H1 (cell line): Measurements from ENCODE around the gene LBR. TPM values are rescaled to one million over a fixed set of nuclear protein-coding genes. Genes with fewer than 3 reads are reported as not detected.

ENCODE experiments used
- CTCF ChIA-PET: fragments of 300-600 bp; sonication (Branson Sonifier 250); formaldehyde crosslinking; loops from one replicate; lab custom pipeline; 2021; ENCODE audit not compliant: partially characterized antibody; lab: Charles Lee
- POLR2A ChIA-PET: fragments of 300-600 bp; sonication (Branson Sonifier 250); formaldehyde crosslinking; loops from one replicate; lab custom pipeline; 2021; ENCODE audit warnings: inconsistent platforms; ENCODE audit not compliant: partially characterized antibody; lab: Charles Lee
- DNase-seq, 2 experiments: peaks; one replicate each; pipeline versions ENCODE4 v3.0.0 to v3.0.0-alpha.2; 2010 to 2022; ENCODE audit warnings: low spot score in 2 of 2, low read depth in 1 of 2, mixed read lengths in 1 of 2
- FAIRE-seq: peaks from 2 replicates; lab custom pipeline; 2011; peaks lifted over from hg19 to GRCh38; lab: Jason Lieb, UNC
- H2AFZ ChIP-seq: 2 replicates; pipeline ENCODE4 v1.8.1; 2012; ENCODE audit warnings: low read length, inconsistent platforms
- H2AK5ac ChIP-seq: 2 replicates; pipeline ENCODE4 v1.6.1; 2013; ENCODE audit warnings: low read depth, low read length
- H2BK120ac ChIP-seq: replicated peaks from 2 replicates; pipeline ENCODE3; 2013; ENCODE audit warnings: low read depth, low read length, inconsistent platforms
- H2BK12ac ChIP-seq: 2 replicates; pipeline ENCODE4 v1.6.1; 2013; ENCODE audit warnings: low read depth, low read length
- H2BK15ac ChIP-seq: 2 replicates; pipeline ENCODE4 v1.6.1; 2013; ENCODE audit warnings: low read length
- H2BK20ac ChIP-seq: 2 replicates; pipeline ENCODE4 v1.6.1; 2013; ENCODE audit warnings: low read length
- H2BK5ac ChIP-seq: 2 replicates; pipeline ENCODE4 v1.6.1; 2013; ENCODE audit warnings: low read depth, low read length
- H3K14ac ChIP-seq: 2 replicates; pipeline ENCODE4 v1.6.1; 2013; ENCODE audit warnings: inconsistent platforms; ENCODE audit not compliant: insufficient read length
- H3K18ac ChIP-seq: 2 replicates; pipeline ENCODE4 v1.6.1; 2013; ENCODE audit warnings: low read length; ENCODE audit errors: extremely low read depth
- H3K23ac ChIP-seq: 2 replicates; pipeline ENCODE4 v1.6.1; 2013; ENCODE audit warnings: inconsistent platforms; ENCODE audit not compliant: insufficient read length
- H3K23me2 ChIP-seq: 2 replicates; pipeline ENCODE4 v1.6.1; 2013; ENCODE audit warnings: low read depth, low read length
- H3K27ac ChIP-seq: 2 replicates; pipeline ENCODE4 v1.6.1; 2011; ENCODE audit warnings: low read depth, low read length, inconsistent platforms
- H3K27me3 ChIP-seq, 4 experiments: replicated peaks in 1 of 4; 1 replicate in 1 of 4; 2 replicates in 3 of 4; pipeline versions ENCODE4 v1.6.1 to v1.8.1; 2011 to 2013; ENCODE audit warnings: low read length in 3 of 4, mild to moderate bottlenecking in 3 of 4, inconsistent platforms in 2 of 4, mixed read lengths in 2 of 4, moderate library complexity in 1 of 4; ENCODE audit not compliant: control insufficient read depth in 3 of 4, insufficient read depth in 3 of 4; ENCODE audit errors: extremely low read depth in 1 of 4
- H3K36me3 ChIP-seq, 4 experiments: 2 replicates each; pipeline versions ENCODE4 v1.6.1 to v1.8.1; 2011 to 2013; ENCODE audit warnings: mild to moderate bottlenecking in 4 of 4, low read length in 3 of 4, moderate library complexity in 2 of 4, control low read depth in 1 of 4, inconsistent platforms in 1 of 4; ENCODE audit not compliant: insufficient read depth in 4 of 4, control insufficient read depth in 2 of 4
- H3K4ac ChIP-seq: replicated peaks from 2 replicates; pipeline ENCODE3; 2013; ENCODE audit warnings: low read length, low read depth, mixed read lengths, inconsistent platforms; ENCODE audit not compliant: insufficient read length
- H3K4me1 ChIP-seq, 4 experiments: replicated peaks in 1 of 4; 1 replicate in 1 of 4; 2 replicates in 3 of 4; pipeline versions ENCODE4 v1.6.1 to v1.8.1; 2011 to 2013; ENCODE audit warnings: low read length in 3 of 4, inconsistent platforms in 2 of 4, mixed read lengths in 1 of 4; ENCODE audit not compliant: insufficient read depth in 4 of 4, control insufficient read depth in 3 of 4
- H3K4me2 ChIP-seq, 2 experiments: 2 replicates each; pipeline versions ENCODE4 v1.6.1 to v1.8.1; 2011 to 2013; ENCODE audit warnings: low read depth in 2 of 2, low read length in 2 of 2, control low read depth in 1 of 2, inconsistent platforms in 1 of 2, mild to moderate bottlenecking in 1 of 2; ENCODE audit not compliant: insufficient read depth in 1 of 2
- H3K4me3 ChIP-seq, 4 experiments: fragments of 200-600, 300-600 bp in 1 of 4; sonication (generic), shearing (Covaris generic), sonication (Bioruptor Twin) in 1 of 4; 2 replicates each; pipeline versions ENCODE4 v1.5.1 to v1.8.1; 2011 to 2016; ENCODE audit warnings: low read length in 4 of 4, low read depth in 3 of 4, control low read depth in 2 of 4, inconsistent platforms in 2 of 4, mild to moderate bottlenecking in 2 of 4, mixed read lengths in 1 of 4, moderate library complexity in 1 of 4; ENCODE audit not compliant: insufficient read depth in 2 of 4; ENCODE audit errors: extremely low read depth in 1 of 4
- H3K56ac ChIP-seq: replicated peaks from 2 replicates; pipeline ENCODE3; 2013; ENCODE audit warnings: low read depth, mild to moderate bottlenecking, mixed read lengths, low read length, inconsistent platforms; ENCODE audit not compliant: insufficient read length
- H3K79me1 ChIP-seq: 2 replicates; pipeline ENCODE4 v1.6.1; 2013; ENCODE audit warnings: low read depth, low read length, control low read depth
- H3K79me2 ChIP-seq, 2 experiments: 2 replicates each; pipeline versions ENCODE4 v1.6.1 to v1.8.1; 2012 to 2013; ENCODE audit warnings: low read length in 2 of 2, mild to moderate bottlenecking in 2 of 2, inconsistent platforms in 1 of 2; ENCODE audit not compliant: insufficient read depth in 2 of 2, control insufficient read depth in 1 of 2
- H3K9ac ChIP-seq, 4 experiments: replicated peaks in 1 of 4; 1 replicate in 1 of 4; 2 replicates in 3 of 4; pipeline versions ENCODE4 v1.6.1 to v1.8.1; 2011 to 2013; ENCODE audit warnings: low read depth in 3 of 4, low read length in 3 of 4, control low read depth in 2 of 4, mild to moderate bottlenecking in 2 of 4, moderate library complexity in 2 of 4, inconsistent platforms in 1 of 4; ENCODE audit errors: extremely low read depth in 1 of 4
- H3K9me3 ChIP-seq, 2 experiments: 2 replicates each; pipeline versions ENCODE4 v1.6.1 to v1.8.1; 2012 to 2013; ENCODE audit warnings: mild to moderate bottlenecking in 2 of 2, moderate library complexity in 2 of 2, control low read depth in 1 of 2, inconsistent platforms in 1 of 2, low read depth in 1 of 2, low read length in 1 of 2, mixed read lengths in 1 of 2; ENCODE audit not compliant: insufficient read depth in 2 of 2
- H4K20me1 ChIP-seq, 2 experiments: replicated peaks in 1 of 2; 2 replicates each; pipeline versions ENCODE3 to v1.8.1; 2011 to 2013; ENCODE audit warnings: inconsistent platforms in 2 of 2, low read length in 2 of 2, mild to moderate bottlenecking in 1 of 2; ENCODE audit not compliant: insufficient read depth in 2 of 2, control insufficient read depth in 1 of 2
- H4K5ac ChIP-seq: 2 replicates; pipeline ENCODE4 v1.6.1; 2013; ENCODE audit warnings: low read length, low read depth, mixed read lengths, inconsistent platforms; ENCODE audit not compliant: insufficient read length
- H4K8ac ChIP-seq: 2 replicates; pipeline ENCODE4 v1.8.0; 2013; ENCODE audit warnings: mild to moderate bottlenecking, moderate library complexity, low read length, inconsistent platforms; ENCODE audit not compliant: insufficient read depth; ENCODE audit errors: extremely low read depth
- H4K91ac ChIP-seq: replicated peaks from 2 replicates; pipeline ENCODE3; 2013; ENCODE audit warnings: low read length, mixed read lengths, inconsistent platforms; ENCODE audit not compliant: insufficient read length
- CBX8 ChIP-seq: fragments of 300-800, 300-1000 bp; sonication (generic); IDR thresholded peaks from 2 replicates; pipeline ENCODE4 v1.7.1; 2016; ENCODE audit warnings: low read depth, low read length, borderline replicate concordance
- CREB1 ChIP-seq: IDR thresholded peaks from 2 replicates; pipeline ENCODE4 v1.6.1; 2012; ENCODE audit warnings: inconsistent platforms
- HDAC6 ChIP-seq: IDR thresholded peaks from one replicate; pipeline ENCODE4 v1.7.1; 2012; ENCODE audit warnings: low read depth, mild to moderate bottlenecking, inconsistent platforms, low read length, moderate library complexity
- POLR2A ChIP-seq, 2 experiments: IDR thresholded peaks; 1 replicate in 1 of 2; 2 replicates in 1 of 2; pipeline ENCODE4 v1.6.1; 2011; ENCODE audit warnings: low read depth in 2 of 2, low read length in 2 of 2, mild to moderate bottlenecking in 2 of 2; ENCODE audit errors: control extremely low read depth in 1 of 2
- SP2 ChIP-seq: IDR thresholded peaks from 2 replicates; pipeline ENCODE4 v1.6.1; 2012; ENCODE audit warnings: mild to moderate bottlenecking, low read length, inconsistent platforms
- SP4 ChIP-seq: IDR thresholded peaks from 2 replicates; pipeline ENCODE4 v1.6.1; 2012; ENCODE audit warnings: low read length, inconsistent platforms
- WGBS, 2 experiments: shearing (Covaris generic) in 1 of 2; methylation state at CpG; one replicate each; pipeline versions ENCODE4 v1.1.6 to v1.1.7; 2013 to 2015; ENCODE audit warnings: low lambda C conversion rate in 2 of 2, mixed read lengths in 2 of 2, inconsistent platforms in 1 of 2, low coverage in 1 of 2, missing lambda C conversion rate in 1 of 2; ENCODE audit not compliant: insufficient replicate concordance in 2 of 2, insufficient coverage in 1 of 2, insufficient read length in 1 of 2; ENCODE audit errors: extremely low coverage in 1 of 2, missing lambda C conversion rate in 1 of 2; 5-methylcytosine and 5-hydroxymethylcytosine counted together
- polyA plus RNA-seq, 7 experiments: library from polyadenylated mRNA; depleted of rRNA in 3 of 7; stranded (reverse) in 5 of 7; unstranded in 2 of 7; fragments of >200 nt in 5 of 7; fragments of 200-250 nt in 2 of 7; gene quantifications; 1 replicate in 5 of 7; 2 replicates in 1 of 7; 4 replicates in 1 of 7; pipeline versions ENCODE4 v1.2.1 to v1.2.3, GENCODE V29; 2011 to 2013; ENCODE audit warnings: missing spikeins in 2 of 7, mixed read lengths in 2 of 7
- total RNA-seq: library from RNA; stranded (reverse); fragmentation: NEBNext Ultra II Directional; extraction: Animal tissue kit (Norgen Biotek cat#: 25700); gene quantifications from 2 replicates; pipeline ENCODE4 v1.2.1, GENCODE V29; 2021
- TF ChIP-seq, protein P1 (sequence below): IDR thresholded peaks from 2 replicates; pipeline ENCODE4 v1.6.1; 2011; ENCODE audit warnings: low read depth, mild to moderate bottlenecking, low read length; ENCODE audit not compliant: insufficient read depth

The LBR gene
- total and polyA plus RNA-seq, 2 of the 8 experiments (the other 6 are each of a cell fraction or from before 2014, with no cell fraction given), result 32.1 to 89.8 TPM

DNA sequence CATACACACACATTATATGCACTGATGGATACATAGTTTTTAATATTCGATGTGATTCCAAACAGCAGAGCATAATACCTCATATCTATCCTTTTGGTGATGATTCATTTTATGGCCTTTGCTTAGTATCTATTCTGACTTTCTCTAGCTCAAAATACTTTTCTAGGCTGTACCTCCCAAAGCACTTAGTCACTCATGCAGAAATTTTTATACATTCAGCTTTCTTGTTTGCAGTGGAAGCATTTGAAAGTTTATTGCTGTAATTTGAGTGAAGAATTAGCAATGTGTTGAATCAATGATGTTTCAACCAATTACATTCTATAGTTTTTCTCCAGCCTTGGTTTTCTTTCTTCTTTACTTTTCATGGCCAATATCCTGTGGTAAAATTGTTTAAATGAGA is 66.7 kb downstream of the LBR start:
- H3K4me1 ChIP-seq, result no peaks in the 10 kb centered on the region
- no peak overlapping the region for H2BK20ac ChIP-seq
- no peak overlapping the region for H4K91ac ChIP-seq
- H2BK5ac ChIP-seq, result no peak overlapping the region
- H3K9me3 ChIP-seq, result no peaks in the 10 kb centered on the region
- H2AFZ ChIP-seq, result no peak overlapping the region
- no peak overlapping the region for H3K4ac ChIP-seq
- H2BK12ac ChIP-seq, result no peak overlapping the region
- H3K36me3 ChIP-seq, result no peaks in the 10 kb centered on the region
- 93% methylated on average over 1 of the region's 1 CpG; no CpG with 5 or more reads in 1 of the 2 experiments for WGBS, 2 experiments
- no peak overlapping the region for H3K14ac ChIP-seq
- CTCF ChIA-PET, result no interaction called here
- peaks cover 4 to 12% (median 6%) of the 10 kb centered on the region in 4 experiments; a peak in 5 of 7 replicates for H3K27me3 ChIP-seq
- no peaks in the 10 kb centered on the region for H3K23me2 ChIP-seq
- FAIRE-seq (no peak), DNase-seq (no peak)
- no peak overlapping the region for H2BK15ac ChIP-seq
- H3K23ac ChIP-seq, result no peak overlapping the region
- no peak overlapping the region for H3K9ac ChIP-seq
- no peak overlapping the region for H3K4me3 ChIP-seq
- no peaks in the 10 kb centered on the region for H3K79me1 ChIP-seq
- no peak overlapping the region for H3K56ac ChIP-seq
- no peak overlapping the region for H3K27ac ChIP-seq
- TF ChIP-seq, protein P1, sequence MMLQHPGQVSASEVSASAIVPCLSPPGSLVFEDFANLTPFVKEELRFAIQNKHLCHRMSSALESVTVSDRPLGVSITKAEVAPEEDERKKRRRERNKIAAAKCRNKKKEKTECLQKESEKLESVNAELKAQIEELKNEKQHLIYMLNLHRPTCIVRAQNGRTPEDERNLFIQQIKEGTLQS, result no peak
- TF ChIP-seq POLR2A (IDR thresholded peaks at IDR 0.05; ENCODE audit: control extremely low read depth in 1 of 2, low read depth in 2 of 2, low read length in 2 of 2) (no peak), HDAC6 (no peak), CBX8 (no peak), SP4 (no peak), SP2 (no peak), CREB1 (no peak)
- no peaks in the 10 kb centered on the region for H4K20me1 ChIP-seq
- H3K4me2 ChIP-seq, result no peak overlapping the region
- H2AK5ac ChIP-seq, result no peak overlapping the region
- H2BK120ac ChIP-seq, result no peak overlapping the region
- no peak overlapping the region for H4K8ac ChIP-seq
- H3K79me2 ChIP-seq, result no peaks in the 10 kb centered on the region
- H3K18ac ChIP-seq, result no peak overlapping the region
- POLR2A ChIA-PET, result no interaction called here
- H4K5ac ChIP-seq, result no peak overlapping the region
